Caco-2 (cell line): ENCODE measurements around the gene ENHO. TPM values are rescaled to one million over a fixed set of nuclear protein-coding genes. Genes with fewer than 3 reads are reported as not detected.

Experiments
- BruUV-seq: library from RNA; stranded (reverse); fragments of 400-500 nt; replicated peaks from 2 replicates; lab custom pipeline; 2021; lab: Mats Ljungman, UMichigan
- CTCF ChIA-PET: fragments of 300-600 bp; sonication (Branson Sonifier 250); formaldehyde crosslinking; loops from one replicate; lab custom pipeline; 2022; ENCODE audit warnings: antibody characterized with exemption; lab: Charles Lee
- POLR2A ChIA-PET: fragments of 300-600 bp; sonication (Branson Sonifier 250); formaldehyde crosslinking; loops from one replicate; lab custom pipeline; 2022; ENCODE audit warnings: antibody characterized with exemption; lab: Charles Lee
- DNase-seq, 2 experiments: peaks; one replicate each; pipeline versions ENCODE4 v3.0.0 to v3.0.0-alpha.2; 2020 to 2022
- H3K27me3 ChIP-seq: replicated peaks from 2 replicates; pipeline ENCODE4 v1.6.0; 2011; ENCODE audit warnings: low read length; ENCODE audit not compliant: control insufficient read depth, insufficient read depth
- H3K36me3 ChIP-seq: 2 replicates; pipeline ENCODE4 v1.5.1; 2011; ENCODE audit warnings: low read length; ENCODE audit not compliant: control insufficient read depth, insufficient read depth
- H3K4me1 ChIP-seq: fragments of 250-450 bp; sonication (Bioruptor Pico); 2 replicates; pipeline ENCODE4 v1.5.1; 2020; ENCODE audit warnings: mild to moderate bottlenecking
- H3K4me3 ChIP-seq: 2 replicates; pipeline ENCODE4 v1.5.1; 2011; ENCODE audit warnings: low read depth, mild to moderate bottlenecking, control low read depth, low read length
- H3K9me3 ChIP-seq: fragments of 250-450 bp; sonication (Bioruptor Pico); 2 replicates; pipeline ENCODE4 v1.5.1; 2020; ENCODE audit warnings: mild to moderate bottlenecking, moderate library complexity
- H3K27ac Mint-ChIP-seq: one replicate; pipeline ENCODE4 v1.8.0; 2022; ENCODE audit warnings: mixed read lengths; ENCODE audit not compliant: unreplicated experiment
- H3K27me3 Mint-ChIP-seq: one replicate; pipeline ENCODE4 v1.8.0; 2022; ENCODE audit warnings: mixed read lengths; ENCODE audit not compliant: insufficient read depth, unreplicated experiment
- H3K36me3 Mint-ChIP-seq: one replicate; pipeline ENCODE4 v1.8.0; 2022; ENCODE audit warnings: mild to moderate bottlenecking, mixed read lengths; ENCODE audit not compliant: insufficient read depth, unreplicated experiment
- H3K4me1 Mint-ChIP-seq: one replicate; pipeline ENCODE4 v1.8.0; 2022; ENCODE audit warnings: low read depth, mixed read lengths; ENCODE audit not compliant: unreplicated experiment
- H3K4me3 Mint-ChIP-seq: one replicate; pipeline ENCODE4 v1.8.0; 2022; ENCODE audit warnings: mild to moderate bottlenecking, moderate library complexity, mixed read lengths; ENCODE audit not compliant: unreplicated experiment
- H3K9me3 Mint-ChIP-seq: one replicate; pipeline ENCODE4 v1.8.0; 2022; ENCODE audit warnings: mixed read lengths; ENCODE audit not compliant: unreplicated experiment
- intact Hi-C: fragments of 100-400 bp; cut with micrococcal nuclease; formaldehyde crosslinking; loops from one replicate; pipeline ENCODE4 v1.10.0; 2022; ENCODE audit not compliant: unreplicated experiment
- total RNA-seq: library from RNA; stranded (reverse); gene quantifications from 2 replicates; pipeline ENCODE4 v1.2.3, GENCODE V29; 2022
- TF ChIP-seq, protein P1 (sequence below), 2 experiments: fragments of 200-600 bp in 1 of 2; IDR thresholded peaks; 1 replicate in 1 of 2; 2 replicates in 1 of 2; pipeline versions ENCODE4 v1.5.1 to v1.8.0; 2011 to 2022; ENCODE audit warnings: antibody characterized with exemption in 1 of 2, control low read depth in 1 of 2, inconsistent platforms in 1 of 2, low read depth in 1 of 2, low read length in 1 of 2, mild to moderate bottlenecking in 1 of 2, moderate library complexity in 1 of 2; ENCODE audit not compliant: insufficient read depth in 1 of 2, severe bottlenecking in 1 of 2, unreplicated experiment in 1 of 2

ENHO gene
- total RNA-seq, 1 experiment from 2014 or later, result 2.1 TPM

DNA sequence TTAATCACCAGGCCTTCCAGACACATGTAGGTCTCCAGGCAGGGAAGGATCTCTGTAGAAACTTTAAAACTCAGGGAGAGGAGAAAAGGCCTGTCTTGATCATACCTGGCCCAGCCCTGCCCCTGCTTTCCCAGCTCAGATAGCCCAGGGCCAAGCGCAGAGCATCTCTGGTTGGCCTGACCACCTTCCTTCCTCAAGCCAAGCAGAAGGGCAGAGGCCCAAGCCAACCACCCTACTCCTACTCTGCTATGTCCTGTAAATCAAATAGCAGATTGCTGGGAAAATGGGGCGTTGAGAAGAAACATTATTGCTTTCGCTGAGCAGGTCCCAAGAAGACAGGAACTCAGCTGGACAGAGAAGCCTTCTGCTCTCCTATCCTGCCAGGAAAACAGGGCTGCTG lies 14.3 kb downstream of the ENHO start:
- H3K36me3 ChIP-seq, result no peaks in the 10 kb centered on the region
- CTCF ChIA-PET, result no interaction called here
- no peaks in the 10 kb centered on the region for H3K4me1 Mint-ChIP-seq
- peak in 1 of 2 experiments; percentile 3 for DNase-seq
- H3K27me3 ChIP-seq, result no peaks in the 10 kb centered on the region
- TF ChIP-seq, protein P1, sequence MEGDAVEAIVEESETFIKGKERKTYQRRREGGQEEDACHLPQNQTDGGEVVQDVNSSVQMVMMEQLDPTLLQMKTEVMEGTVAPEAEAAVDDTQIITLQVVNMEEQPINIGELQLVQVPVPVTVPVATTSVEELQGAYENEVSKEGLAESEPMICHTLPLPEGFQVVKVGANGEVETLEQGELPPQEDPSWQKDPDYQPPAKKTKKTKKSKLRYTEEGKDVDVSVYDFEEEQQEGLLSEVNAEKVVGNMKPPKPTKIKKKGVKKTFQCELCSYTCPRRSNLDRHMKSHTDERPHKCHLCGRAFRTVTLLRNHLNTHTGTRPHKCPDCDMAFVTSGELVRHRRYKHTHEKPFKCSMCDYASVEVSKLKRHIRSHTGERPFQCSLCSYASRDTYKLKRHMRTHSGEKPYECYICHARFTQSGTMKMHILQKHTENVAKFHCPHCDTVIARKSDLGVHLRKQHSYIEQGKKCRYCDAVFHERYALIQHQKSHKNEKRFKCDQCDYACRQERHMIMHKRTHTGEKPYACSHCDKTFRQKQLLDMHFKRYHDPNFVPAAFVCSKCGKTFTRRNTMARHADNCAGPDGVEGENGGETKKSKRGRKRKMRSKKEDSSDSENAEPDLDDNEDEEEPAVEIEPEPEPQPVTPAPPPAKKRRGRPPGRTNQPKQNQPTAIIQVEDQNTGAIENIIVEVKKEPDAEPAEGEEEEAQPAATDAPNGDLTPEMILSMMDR (IDR thresholded peaks at IDR 0.05; ENCODE audit: insufficient read depth in 1 of 2, low read depth in 1 of 2, low read length in 1 of 2, severe bottlenecking in 1 of 2, unreplicated experiment in 1 of 2), result no peak
- no TSS peak for BruUV-seq
- no peak overlapping the region for H3K4me3 Mint-ChIP-seq
- H3K4me1 ChIP-seq, result no peaks in the 10 kb centered on the region
- no peak overlapping the region for H3K27ac Mint-ChIP-seq
- H3K36me3 Mint-ChIP-seq, result no peaks in the 10 kb centered on the region
- POLR2A ChIA-PET, result no interaction called here
- H3K9me3 ChIP-seq, result no peaks in the 10 kb centered on the region
- H3K4me3 ChIP-seq, result no peak overlapping the region
- H3K9me3 Mint-ChIP-seq, result no peaks in the 10 kb centered on the region
- intact Hi-C loops, result no loop called here
- peaks cover 10% of the 10 kb centered on the region for H3K27me3 Mint-ChIP-seq

DNA sequence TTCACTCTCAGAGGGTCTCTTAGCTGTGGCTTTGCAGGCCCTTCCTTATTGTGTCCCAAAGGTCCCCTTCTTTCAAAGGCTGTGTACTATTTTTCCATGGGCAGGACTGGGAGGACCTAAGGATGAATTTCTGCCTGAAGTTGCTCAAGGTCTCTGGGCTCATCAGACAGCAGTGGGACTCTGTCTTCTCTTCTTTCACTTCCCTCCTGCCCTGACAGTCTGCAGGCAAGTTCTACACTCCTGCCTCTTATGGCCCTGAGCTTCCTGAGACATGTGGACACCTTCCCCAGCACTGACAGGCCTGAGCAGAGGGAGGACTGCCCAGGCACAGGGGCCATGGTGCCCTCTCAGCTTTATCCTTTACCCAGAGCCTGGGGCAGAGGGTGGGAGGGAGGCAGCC lies 14.8 kb downstream of the ENHO start:
- H3K9me3 Mint-ChIP-seq, result no peaks in the 10 kb centered on the region
- Histone ChIP-seq H3K4me1 (no peaks in the 10 kb centered on the region), H3K4me3 (no peak overlapping the region), H3K9me3 (no peaks in the 10 kb centered on the region), H3K27me3 (no peaks in the 10 kb centered on the region), H3K36me3 (no peaks in the 10 kb centered on the region)
- H3K36me3 Mint-ChIP-seq, result no peaks in the 10 kb centered on the region
- ChIA-PET POLR2A (no interaction called here), CTCF (no interaction called here)
- TF ChIP-seq, protein P1 (IDR thresholded peaks at IDR 0.05; ENCODE audit: insufficient read depth in 1 of 2, low read depth in 1 of 2, low read length in 1 of 2, severe bottlenecking in 1 of 2, unreplicated experiment in 1 of 2), result no peak
- peak in 1 of 2 experiments; percentile 2 for DNase-seq
- H3K27ac Mint-ChIP-seq, result no peak overlapping the region
- no peak overlapping the region for H3K4me3 Mint-ChIP-seq
- no TSS peak for BruUV-seq
- H3K4me1 Mint-ChIP-seq, result no peaks in the 10 kb centered on the region
- intact Hi-C loops, result no loop called here
- H3K27me3 Mint-ChIP-seq, result peaks cover 10% of the 10 kb centered on the region

DNA sequence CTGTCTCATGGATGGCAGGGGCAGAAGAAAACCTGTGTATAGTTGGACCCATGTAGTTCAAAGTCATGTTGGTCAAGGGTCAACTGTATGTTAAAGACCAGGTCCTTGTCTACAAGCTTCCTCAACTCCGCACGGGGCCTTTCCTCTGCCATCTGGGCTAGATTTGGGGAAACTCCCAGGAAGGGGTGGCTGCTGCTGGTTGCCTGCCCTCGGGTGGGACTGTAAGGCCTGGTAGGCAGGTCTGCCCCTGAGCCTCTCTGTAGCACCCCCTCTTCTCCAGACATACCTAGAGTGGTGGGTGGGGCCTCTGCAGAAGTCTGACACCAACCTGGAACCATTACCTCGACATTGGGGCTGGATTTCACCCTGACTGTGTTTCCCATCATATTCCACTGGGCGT lies 15.2 kb downstream of the ENHO start:
- Histone ChIP-seq H3K9me3 (no peaks in the 10 kb centered on the region), H3K4me3 (no peak overlapping the region), H3K4me1 (no peaks in the 10 kb centered on the region), H3K27me3 (no peaks in the 10 kb centered on the region), H3K36me3 (no peaks in the 10 kb centered on the region)
- Mint-ChIP-seq H3K9me3 (no peaks in the 10 kb centered on the region), H3K4me3 (no peak overlapping the region), H3K27ac (no peak overlapping the region), H3K36me3 (no peaks in the 10 kb centered on the region), H3K27me3 (peaks cover 10% of the 10 kb centered on the region), H3K4me1 (no peaks in the 10 kb centered on the region)
- CTCF ChIA-PET, result no interaction called here
- intact Hi-C loops, result no loop called here
- TF ChIP-seq, protein P1 (IDR thresholded peaks at IDR 0.05; ENCODE audit: insufficient read depth in 1 of 2, low read depth in 1 of 2, low read length in 1 of 2, severe bottlenecking in 1 of 2, unreplicated experiment in 1 of 2), result no peak
- POLR2A ChIA-PET, result no interaction called here
- no TSS peak for BruUV-seq
- DNase-seq, result peak in 1 of 2 experiments; percentile 11
